Esophagus squamous epithelium (tissue), 5 donors: ENCODE measurements around the gene HOXD4. TPM values are rescaled to one million over a fixed set of nuclear protein-coding genes. Genes with fewer than 3 reads are reported as not detected.

ENCODE experiments used
- DNase-seq: peaks from one replicate; lab custom pipeline; 2025; lab: John Stamatoyannopoulos, UW
- H3K27ac ChIP-seq, 4 donors: fragments of 200-600 bp; sonication (generic); one replicate each; pipeline ENCODE4 v1.5.1; 2016 to 2019; ENCODE audit warnings: mild to moderate bottlenecking in 1 of 4
- H3K27me3 ChIP-seq, 4 donors: fragments of 200-600 bp; sonication (generic); 1 replicate in 3 of 4; 2 replicates in 1 of 4; pipeline versions ENCODE4 v1.5.1 to v1.6.0; 2017 to 2021; ENCODE audit warnings: antibody characterized with exemption in 1 of 4
- H3K36me3 ChIP-seq, 3 donors: fragments of 200-600 bp; sonication (generic); one replicate each; pipeline ENCODE4 v1.5.1; 2016 to 2019
- H3K4me1 ChIP-seq, 3 donors: fragments of 200-600 bp; sonication (generic); one replicate each; pipeline ENCODE4 v1.5.1; 2017 to 2019
- H3K4me3 ChIP-seq, 4 donors: fragments of 200-600 bp; sonication (generic); 1 replicate in 3 of 4; 2 replicates in 1 of 4; pipeline ENCODE4 v1.5.1; 2016 to 2019; ENCODE audit warnings: mild to moderate bottlenecking in 2 of 4, moderate library complexity in 1 of 4
- H3K9me3 ChIP-seq, 3 donors: fragments of 200-600 bp; sonication (generic); one replicate each; pipeline ENCODE4 v1.5.1; 2016 to 2019
- POLR2A ChIP-seq, 4 donors: fragments of 450-650 bp; IDR thresholded peaks; one replicate each; pipeline ENCODE4 v1.6.1; 2017; ENCODE audit warnings: antibody characterized with exemption in 4 of 4, mild to moderate bottlenecking in 4 of 4, moderate library complexity in 3 of 4
- WGBS, 2 donors: methylation state at CpG; one replicate each; pipeline ENCODE4 v1.1.5; 2018; 5-methylcytosine and 5-hydroxymethylcytosine counted together
- intact Hi-C: fragments of 100-400 bp; cut with DNase I; formaldehyde crosslinking; loops from one replicate; pipeline ENCODE4 v1.15.0; 2022
- total RNA-seq, 4 donors: library from RNA; depleted of rRNA; stranded (reverse); fragments of >200 nt; gene quantifications; one replicate each; pipeline ENCODE4 v1.1.0, GENCODE V29; 2016
- TF ChIP-seq, protein P1 (sequence below), 6 experiments: fragments of 450-650 bp in 4 of 6; fragments of 200-600 bp in 2 of 6; sonication (generic) in 2 of 6; IDR thresholded peaks; one replicate each; pipeline ENCODE4 v1.5.1; 2016 to 2019; ENCODE audit warnings: antibody characterized with exemption in 6 of 6, mild to moderate bottlenecking in 4 of 6, moderate library complexity in 4 of 6
- donor health status: DM: yes; HTN: yes; CAD: no.

Gene HOXD4
- total RNA-seq, 4 donors from 2014 or later: 0.31 to 2.5 TPM; not detected in 2

DNA sequence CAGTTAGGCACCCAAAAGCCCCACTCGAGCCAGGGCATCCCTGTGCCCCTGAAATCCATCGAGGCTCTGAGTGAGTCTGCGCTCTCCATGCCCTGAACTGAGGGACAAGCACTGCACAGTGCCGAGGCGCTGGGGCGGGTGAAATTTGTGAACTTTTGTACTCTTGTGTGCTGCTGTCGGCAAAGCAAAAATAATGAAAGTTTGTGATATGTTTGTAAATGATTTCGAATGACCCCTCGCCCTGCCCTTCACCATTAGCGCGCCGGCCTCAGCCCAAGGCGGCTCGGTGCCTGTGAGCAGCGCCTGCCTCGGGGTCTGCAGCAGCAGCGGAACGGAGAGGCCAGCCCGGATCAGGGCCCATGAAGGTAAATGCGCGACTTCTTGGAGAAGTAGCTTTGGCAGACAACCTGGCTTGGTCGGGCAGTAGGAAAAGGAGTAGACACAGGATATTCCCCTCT lies 1.8 kb upstream of the HOXD4 start:
- no peak for DNase-seq
- Histone ChIP-seq H3K9me3 (peaks cover 0 to 8% (median 0%) of the 10 kb centered on the region in 3 donors), H3K36me3 (no peaks in the 10 kb centered on the region), H3K4me1 (peaks cover 4 to 35% (median 16%) of the 10 kb centered on the region in 3 donors), H3K4me3 (no peak overlapping the region), H3K27ac (no peak overlapping the region), H3K27me3 (peaks cover 10 to 100% (median 40%) of the 10 kb centered on the region in 4 donors)
- TF ChIP-seq, protein P1, sequence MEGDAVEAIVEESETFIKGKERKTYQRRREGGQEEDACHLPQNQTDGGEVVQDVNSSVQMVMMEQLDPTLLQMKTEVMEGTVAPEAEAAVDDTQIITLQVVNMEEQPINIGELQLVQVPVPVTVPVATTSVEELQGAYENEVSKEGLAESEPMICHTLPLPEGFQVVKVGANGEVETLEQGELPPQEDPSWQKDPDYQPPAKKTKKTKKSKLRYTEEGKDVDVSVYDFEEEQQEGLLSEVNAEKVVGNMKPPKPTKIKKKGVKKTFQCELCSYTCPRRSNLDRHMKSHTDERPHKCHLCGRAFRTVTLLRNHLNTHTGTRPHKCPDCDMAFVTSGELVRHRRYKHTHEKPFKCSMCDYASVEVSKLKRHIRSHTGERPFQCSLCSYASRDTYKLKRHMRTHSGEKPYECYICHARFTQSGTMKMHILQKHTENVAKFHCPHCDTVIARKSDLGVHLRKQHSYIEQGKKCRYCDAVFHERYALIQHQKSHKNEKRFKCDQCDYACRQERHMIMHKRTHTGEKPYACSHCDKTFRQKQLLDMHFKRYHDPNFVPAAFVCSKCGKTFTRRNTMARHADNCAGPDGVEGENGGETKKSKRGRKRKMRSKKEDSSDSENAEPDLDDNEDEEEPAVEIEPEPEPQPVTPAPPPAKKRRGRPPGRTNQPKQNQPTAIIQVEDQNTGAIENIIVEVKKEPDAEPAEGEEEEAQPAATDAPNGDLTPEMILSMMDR (IDR thresholded peaks at IDR 0.05): no peak
- no peak for TF ChIP-seq POLR2A (IDR thresholded peaks at IDR 0.05)
- 47 to 57% methylated on average over 22 of the region's 22 CpGs for WGBS, 2 donors
- intact Hi-C loops: loop anchor here (10.0 kb wide), 1 partner anchor 305 kb away; no protein-coding TSS in a partner anchor

DNA sequence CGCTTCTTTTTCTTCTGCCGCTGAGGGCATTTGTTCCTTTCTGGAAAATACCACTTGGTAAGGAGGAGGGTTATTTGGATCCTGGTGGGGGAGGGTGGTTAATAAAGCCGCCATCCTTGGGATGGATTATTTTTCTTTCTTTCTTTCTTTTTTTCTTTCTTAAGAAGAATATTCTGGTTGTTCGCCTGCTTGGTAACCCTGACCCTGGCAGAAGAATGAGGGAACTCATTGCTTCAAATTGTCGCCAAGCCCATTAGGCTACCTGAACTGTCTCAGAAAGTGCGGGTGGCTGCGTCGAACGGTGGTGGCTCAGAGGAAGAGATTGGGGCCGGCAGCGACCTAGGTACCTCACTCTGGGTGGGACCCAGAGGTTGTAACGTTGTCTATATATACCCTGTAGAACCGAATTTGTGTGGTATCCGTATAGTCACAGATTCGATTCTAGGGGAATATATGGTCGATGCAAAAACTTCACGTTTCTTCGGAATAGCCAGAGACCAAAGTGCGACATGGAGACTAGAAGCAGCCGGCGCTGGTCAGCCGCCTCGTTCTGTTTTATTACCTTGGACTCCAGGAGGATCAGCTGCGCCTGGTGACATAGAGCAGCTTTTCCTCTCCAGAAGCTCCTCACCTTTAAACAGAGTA lies 1.3 kb upstream of the HOXD4 start:
- WGBS, 2 donors: 31 to 56% methylated on average over 17 to 22 of the region's 24 CpGs

DNA sequence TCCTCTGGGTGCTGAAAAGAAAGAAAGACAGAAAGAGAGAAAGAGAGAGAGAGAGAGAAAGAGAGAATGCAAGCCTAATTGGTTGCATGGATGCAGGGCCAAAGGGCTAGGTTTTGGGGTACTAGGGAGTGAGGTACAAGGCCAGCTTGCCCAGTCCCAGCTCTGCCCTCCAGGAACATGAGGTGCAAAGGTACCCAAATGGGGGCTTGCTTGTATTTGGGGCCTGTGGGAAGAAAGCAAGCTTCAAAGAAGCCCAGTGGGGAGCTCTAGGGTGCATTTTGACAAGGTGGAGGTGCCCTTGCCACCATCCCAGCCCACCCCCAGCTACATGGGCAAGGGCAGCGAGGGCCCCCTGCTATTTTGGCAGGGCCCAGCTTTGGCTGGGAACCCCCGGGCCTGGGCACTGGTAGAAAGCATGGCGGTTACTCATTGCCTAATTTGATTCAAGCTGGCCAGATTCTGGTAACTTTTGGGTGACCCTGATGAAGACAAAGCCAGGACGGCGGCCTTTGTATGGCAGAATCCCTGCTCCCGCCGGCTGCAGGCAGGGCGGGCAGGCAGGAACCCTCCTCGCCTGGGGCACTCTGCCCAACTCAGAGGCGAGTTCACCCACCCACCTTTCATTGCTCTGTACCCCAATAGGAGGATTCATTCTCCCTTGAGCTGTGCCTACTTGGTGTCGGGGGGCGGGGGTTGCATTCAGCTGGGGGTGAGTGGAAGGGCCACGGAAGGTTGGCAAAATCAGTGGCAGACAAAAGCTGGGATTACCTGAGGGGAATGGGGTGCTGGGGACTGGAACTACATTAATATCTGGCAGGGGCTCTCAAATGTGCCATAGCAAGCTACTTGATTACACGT lies 537 bp upstream of the HOXD4 start:
- H3K4me3 ChIP-seq: no peak overlapping the region
- peaks cover 4 to 35% (median 16%) of the 10 kb centered on the region in 3 donors for H3K4me1 ChIP-seq
- H3K36me3 ChIP-seq: no peaks in the 10 kb centered on the region
- TF ChIP-seq, protein P1 (IDR thresholded peaks at IDR 0.05): no peak
- TF ChIP-seq POLR2A (IDR thresholded peaks at IDR 0.05): no peak
- peaks cover 0 to 8% (median 0%) of the 10 kb centered on the region in 3 donors for H3K9me3 ChIP-seq
- H3K27me3 ChIP-seq: peaks cover 10 to 100% (median 47%) of the 10 kb centered on the region in 4 donors
- no peak for DNase-seq
- intact Hi-C loops: no loop called here
- no peak overlapping the region for H3K27ac ChIP-seq
- 25 to 27% methylated on average over 2 of the region's 14 CpGs for WGBS, 2 donors

More for the DNA sequence above, 1.3 kb upstream of the HOXD4 start:
- Histone ChIP-seq H3K27ac (no peak overlapping the region), H3K9me3 (peaks cover 0 to 8% (median 0%) of the 10 kb centered on the region in 3 donors), H3K36me3 (no peaks in the 10 kb centered on the region), H3K4me3 (no peak overlapping the region), H3K27me3 (peaks cover 10 to 100% (median 43%) of the 10 kb centered on the region in 4 donors), H3K4me1 (peaks cover 4 to 35% (median 16%) of the 10 kb centered on the region in 3 donors)
- no peak for TF ChIP-seq POLR2A (IDR thresholded peaks at IDR 0.05)
- TF ChIP-seq, protein P1 (IDR thresholded peaks at IDR 0.05): no peak
- DNase-seq: no peak
- intact Hi-C loops: loop anchor here (10.0 kb wide), 1 partner anchor 305 kb away; no protein-coding TSS in a partner anchor

DNA sequence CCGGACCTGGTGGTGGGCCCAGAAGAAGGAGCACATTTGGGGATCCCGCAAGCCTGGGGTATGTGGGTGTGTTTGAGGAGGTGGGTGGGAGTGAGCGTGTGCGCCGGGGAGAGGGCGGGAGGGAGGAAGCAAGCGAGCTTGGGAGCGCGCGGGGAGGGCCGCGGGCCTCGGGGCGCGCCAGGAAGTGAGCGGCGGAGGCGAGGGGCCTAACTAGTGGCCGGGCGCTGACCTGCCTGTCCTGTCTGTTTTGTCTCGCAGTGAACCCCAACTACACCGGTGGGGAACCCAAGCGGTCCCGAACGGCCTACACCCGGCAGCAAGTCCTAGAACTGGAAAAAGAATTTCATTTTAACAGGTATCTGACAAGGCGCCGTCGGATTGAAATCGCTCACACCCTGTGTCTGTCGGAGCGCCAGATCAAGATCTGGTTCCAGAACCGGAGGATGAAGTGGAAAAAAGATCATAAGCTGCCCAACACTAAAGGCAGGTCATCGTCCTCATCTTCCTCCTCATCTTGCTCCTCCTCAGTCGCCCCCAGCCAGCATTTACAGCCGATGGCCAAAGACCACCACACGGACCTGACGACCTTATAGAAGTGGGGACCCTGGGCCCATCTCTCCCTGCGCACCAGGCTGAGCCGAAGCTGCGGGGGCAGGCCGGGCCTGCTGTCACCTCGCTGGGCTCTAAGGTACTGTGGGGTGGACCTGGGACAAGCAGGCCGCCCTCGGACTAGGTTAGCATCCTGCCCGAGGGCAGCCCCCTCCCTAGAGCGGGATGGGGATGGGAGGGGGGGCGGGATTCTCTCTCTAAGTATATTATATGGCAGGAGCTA lies 1.2 kb downstream of the HOXD4 start:
- no peak overlapping the region for H3K27ac ChIP-seq
- H3K4me1 ChIP-seq: peaks cover 10 to 45% (median 15%) of the 10 kb centered on the region in 3 donors
- 16 to 23% methylated on average over 31 to 35 of the region's 48 CpGs for WGBS, 2 donors
- no peak for DNase-seq
- H3K36me3 ChIP-seq: no peaks in the 10 kb centered on the region
- peaks cover 10 to 100% (median 55%) of the 10 kb centered on the region in 4 donors for H3K27me3 ChIP-seq
- peak overlapping the region in 2 of 4 donors; percentile 16 to 21 for H3K4me3 ChIP-seq
- H3K9me3 ChIP-seq: peaks cover 0 to 8% (median 0%) of the 10 kb centered on the region in 3 donors
- intact Hi-C loops: no loop called here
- TF ChIP-seq, protein P1 (IDR thresholded peaks at IDR 0.05): no peak
- no peak for TF ChIP-seq POLR2A (IDR thresholded peaks at IDR 0.05)
